HepG2 (cell line): ENCODE results near the gene DDX24. TPM values are rescaled to one million over a fixed set of nuclear protein-coding genes. Genes with fewer than 3 reads are reported as not detected.

Source experiments
- AGO2 ChIP-seq: fragments of 200-400 bp; formaldehyde crosslinking; optimal IDR thresholded peaks from 2 replicates; pipeline ENCODE3; 2017; ENCODE audit warnings: mild to moderate bottlenecking, low read depth, low read length, moderate library complexity
- ATF7-NPFF ChIP-seq: sonication (generic); formaldehyde crosslinking; IDR thresholded peaks from 2 replicates; pipeline ENCODE4 v1.8.1; 2023; ENCODE audit warnings: mild to moderate bottlenecking, low read depth, missing genetic modification reagents, moderate library complexity
- CC2D1A ChIP-seq: sonication (generic); formaldehyde crosslinking; IDR thresholded peaks from 2 replicates; pipeline ENCODE4 v1.8.1; 2023; ENCODE audit warnings: mild to moderate bottlenecking, missing genetic modification reagents
- CHCHD3 ChIP-seq: sonication (generic); formaldehyde crosslinking; IDR thresholded peaks from 2 replicates; pipeline ENCODE4 v1.8.0; 2022; ENCODE audit warnings: mild to moderate bottlenecking, missing genetic modification reagents, moderate library complexity
- GLI4 ChIP-seq: sonication (generic); formaldehyde crosslinking; IDR thresholded peaks from 2 replicates; pipeline ENCODE4 v1.5.1; 2020; ENCODE audit warnings: missing genetic modification reagents, mild to moderate bottlenecking, moderate library complexity, borderline replicate concordance
- HMG20A ChIP-seq: IDR thresholded peaks from 2 replicates; pipeline ENCODE4 v1.6.1; 2016; ENCODE audit warnings: borderline replicate concordance
- IKZF1 ChIP-seq: fragments of 450-650 bp; IDR thresholded peaks from 2 replicates; pipeline ENCODE4 v1.7.1; 2016
- KLF6 ChIP-seq: IDR thresholded peaks from 2 replicates; pipeline ENCODE4 v1.8.0; 2016; ENCODE audit warnings: missing biosample characterization, missing genetic modification reagents
- MEF2D ChIP-seq: sonication (generic); formaldehyde crosslinking; IDR thresholded peaks from 2 replicates; pipeline ENCODE4 v1.5.1; 2020; ENCODE audit warnings: mild to moderate bottlenecking, missing genetic modification reagents
- MYC ChIP-seq: sonication (generic); formaldehyde crosslinking; IDR thresholded peaks from 2 replicates; pipeline ENCODE4 v1.9.0; 2021; ENCODE audit warnings: missing genetic modification reagents, borderline replicate concordance
- NFKB2 ChIP-seq: sonication (generic); formaldehyde crosslinking; IDR thresholded peaks from 2 replicates; pipeline ENCODE4 v1.4.0; 2020; ENCODE audit warnings: missing genetic modification reagents, borderline replicate concordance
- NFYC ChIP-seq: IDR thresholded peaks from 2 replicates; pipeline ENCODE4 v1.6.1; 2016; ENCODE audit warnings: missing genetic modification reagents, missing compliant biosample characterization
- POGZ ChIP-seq: sonication (generic); formaldehyde crosslinking; IDR thresholded peaks from 2 replicates; pipeline ENCODE4 v1.4.0; 2020; ENCODE audit warnings: mild to moderate bottlenecking, missing genetic modification reagents
- SP1 ChIP-seq, 2 experiments: fragments of 450-650 bp in 1 of 2; sonication (generic) in 1 of 2; formaldehyde crosslinking in 1 of 2; IDR thresholded peaks; 2 replicates each; pipeline versions ENCODE4 v1.4.0 to v1.6.1; 2016 to 2020; ENCODE audit warnings: missing genetic modification reagents in 1 of 2
- TARDBP ChIP-seq: sonication (generic); formaldehyde crosslinking; IDR thresholded peaks from 2 replicates; pipeline ENCODE4 v1.8.0; 2022; ENCODE audit warnings: mild to moderate bottlenecking, missing genetic modification reagents
- THAP11 ChIP-seq: IDR thresholded peaks from 2 replicates; pipeline ENCODE4 v1.6.1; 2016; ENCODE audit warnings: missing biosample characterization, missing genetic modification reagents
- ZBTB8A ChIP-seq: sonication (generic); formaldehyde crosslinking; IDR thresholded peaks from 2 replicates; pipeline ENCODE4 v1.4.0; 2020; ENCODE audit warnings: mild to moderate bottlenecking, low read depth, missing genetic modification reagents, borderline replicate concordance
- ZNF263 ChIP-seq: sonication (generic); formaldehyde crosslinking; IDR thresholded peaks from 2 replicates; pipeline ENCODE4 v1.4.0; 2020; ENCODE audit warnings: missing genetic modification reagents
- ZNF546 ChIP-seq: sonication (generic); formaldehyde crosslinking; conservative IDR thresholded peaks from 2 replicates; pipeline ENCODE4 v1.8.1; 2023; ENCODE audit warnings: mild to moderate bottlenecking, missing genetic modification reagents
- ZNF607 ChIP-seq: sonication (generic); formaldehyde crosslinking; IDR thresholded peaks from 2 replicates; pipeline ENCODE4 v1.5.1; 2020; ENCODE audit warnings: missing genetic modification reagents, mild to moderate bottlenecking, borderline replicate concordance
- polyA plus RNA-seq, 8 experiments: library from polyadenylated mRNA; depleted of rRNA in 3 of 8; stranded (reverse) in 7 of 8; unstranded in 1 of 8; fragments of >200 nt; fragmentation: Illumina TruSeq in 4 of 8; extraction: Trizol in 4 of 8; gene quantifications; 2 replicates each; pipeline versions ENCODE4 v1.2.1 to v1.2.3, GENCODE V29; 2011 to 2016; ENCODE audit warnings: low read depth in 4 of 8, missing spikeins in 1 of 8, mixed read lengths in 1 of 8; ENCODE audit not compliant: insufficient read depth in 1 of 8
- total RNA-seq, 5 experiments: library from RNA; depleted of rRNA; stranded (reverse); fragments of >200 nt; fragmentation: Illumina TruSeq; extraction: Trizol; gene quantifications; 2 replicates each; pipeline ENCODE4 v1.2.3, GENCODE V29; 2016; ENCODE audit warnings: low read depth in 1 of 5
- TF ChIP-seq, protein P1 (sequence below), 2 experiments: fragments of 450-650 bp in 1 of 2; sonication (generic) in 1 of 2; formaldehyde crosslinking; IDR thresholded peaks; 2 replicates each; pipeline versions ENCODE4 v1.5.0 to v1.8.0; 2020 to 2022; ENCODE audit warnings: mild to moderate bottlenecking in 1 of 2, missing genetic modification reagents in 1 of 2
- TF ChIP-seq, protein P2 (sequence below): sonication (generic); formaldehyde crosslinking; IDR thresholded peaks from 2 replicates; pipeline ENCODE4 v1.8.0; 2022; ENCODE audit warnings: missing genetic modification reagents, mild to moderate bottlenecking, inconsistent platforms, borderline replicate concordance
- TF ChIP-seq, protein P3 (sequence below): sonication (generic); formaldehyde crosslinking; IDR thresholded peaks from 2 replicates; pipeline ENCODE4 v1.5.1; 2020; ENCODE audit warnings: missing genetic modification reagents, mild to moderate bottlenecking, borderline replicate concordance
- TF ChIP-seq, protein P4 (sequence below): sonication (generic); formaldehyde crosslinking; IDR thresholded peaks from 2 replicates; pipeline ENCODE4 v1.8.1; 2023; ENCODE audit warnings: mild to moderate bottlenecking, inconsistent platforms, moderate library complexity, missing genetic modification reagents, borderline replicate concordance
- TF ChIP-seq, protein P5 (sequence below): sonication (generic); formaldehyde crosslinking; IDR thresholded peaks from 2 replicates; pipeline ENCODE4 v1.8.1; 2023; ENCODE audit warnings: mild to moderate bottlenecking, missing genetic modification reagents, borderline replicate concordance

DDX24 gene
- total and polyA plus RNA-seq, 2 of the 13 experiments (the other 11 are each of a cell fraction or from before 2014, with no cell fraction given), result 67.3 to 149 TPM

DNA sequence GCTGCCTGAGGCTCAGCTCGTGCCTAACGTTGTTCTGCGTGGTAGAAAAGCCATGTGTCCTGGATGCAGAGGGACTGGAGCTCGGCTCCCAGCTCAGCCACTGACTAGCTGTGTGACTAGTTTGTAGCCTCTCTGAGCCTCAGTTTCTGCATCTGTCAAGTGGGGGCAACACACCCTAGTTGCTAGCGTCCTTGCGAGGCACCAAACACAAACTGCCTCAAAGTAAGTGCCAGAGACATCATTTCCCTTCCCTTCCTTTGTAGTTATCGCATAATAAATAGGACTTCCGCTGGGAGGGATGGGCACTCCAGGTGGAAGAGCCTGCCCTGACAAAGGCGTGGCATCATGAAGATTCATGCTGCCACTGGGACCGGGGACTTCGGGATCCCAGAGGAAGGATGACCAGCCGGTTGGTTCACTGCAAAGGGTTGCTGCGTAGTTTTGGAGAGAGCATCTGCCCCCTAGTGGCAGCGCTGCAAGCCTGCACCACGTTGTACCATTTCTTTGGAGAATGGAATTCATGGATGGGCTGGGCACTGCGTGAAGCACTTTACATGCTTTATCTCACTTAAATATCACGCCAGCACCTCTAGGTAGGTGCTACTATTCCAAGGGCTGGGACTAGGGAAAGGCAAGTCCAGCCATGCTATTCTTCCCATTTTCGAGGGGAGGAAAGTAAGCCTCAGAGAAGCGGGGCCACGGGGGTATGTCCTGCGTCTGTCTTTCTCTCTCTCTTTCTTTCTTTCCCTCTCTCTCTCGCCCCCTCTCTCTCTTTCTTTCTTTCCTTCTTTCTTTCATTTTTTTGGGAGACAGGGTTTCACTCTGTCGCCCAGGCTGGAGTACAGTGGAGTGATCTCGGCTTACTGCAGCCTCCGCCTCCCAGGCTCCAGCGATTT lies 79.3 kb downstream of the DDX24 start (continued):
- TF ChIP-seq, protein P1, sequence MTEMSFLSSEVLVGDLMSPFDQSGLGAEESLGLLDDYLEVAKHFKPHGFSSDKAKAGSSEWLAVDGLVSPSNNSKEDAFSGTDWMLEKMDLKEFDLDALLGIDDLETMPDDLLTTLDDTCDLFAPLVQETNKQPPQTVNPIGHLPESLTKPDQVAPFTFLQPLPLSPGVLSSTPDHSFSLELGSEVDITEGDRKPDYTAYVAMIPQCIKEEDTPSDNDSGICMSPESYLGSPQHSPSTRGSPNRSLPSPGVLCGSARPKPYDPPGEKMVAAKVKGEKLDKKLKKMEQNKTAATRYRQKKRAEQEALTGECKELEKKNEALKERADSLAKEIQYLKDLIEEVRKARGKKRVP (CRISPR knock-in tag; IDR thresholded peaks at IDR 0.05), result no peak
- TF ChIP-seq ZNF607 (no peak), ZNF263 (CRISPR knock-in tag) (no peak), ATF7-NPFF (CRISPR knock-in tag) (no peak), SP1 (IDR thresholded peaks at IDR 0.05) (no peak), SP1 (CRISPR knock-in tag; IDR thresholded peaks at IDR 0.05) (peak; percentile 36; the same call in 1 of the 2 replicates), POGZ (CRISPR knock-in tag) (no peak), NFKB2 (CRISPR knock-in tag) (no peak), IKZF1 (no peak), GLI4 (CRISPR knock-in tag) (no peak), ZNF546 (CRISPR knock-in tag) (no peak), ZBTB8A (no peak), HMG20A (CRISPR knock-in tag) (no peak), CC2D1A (no peak), KLF6 (no peak), MYC (CRISPR knock-in tag) (0 out of 2 replicates have a peak, but pooled peaks have one; percentile 39), AGO2 (no peak), CHCHD3 (CRISPR knock-in tag) (no peak), NFYC (CRISPR knock-in tag) (no peak), MEF2D (CRISPR knock-in tag) (no peak), TARDBP (no peak), THAP11 (CRISPR knock-in tag) (peak; percentile 32; the same call in 1 of the 2 replicates)
- TF ChIP-seq, protein P2, sequence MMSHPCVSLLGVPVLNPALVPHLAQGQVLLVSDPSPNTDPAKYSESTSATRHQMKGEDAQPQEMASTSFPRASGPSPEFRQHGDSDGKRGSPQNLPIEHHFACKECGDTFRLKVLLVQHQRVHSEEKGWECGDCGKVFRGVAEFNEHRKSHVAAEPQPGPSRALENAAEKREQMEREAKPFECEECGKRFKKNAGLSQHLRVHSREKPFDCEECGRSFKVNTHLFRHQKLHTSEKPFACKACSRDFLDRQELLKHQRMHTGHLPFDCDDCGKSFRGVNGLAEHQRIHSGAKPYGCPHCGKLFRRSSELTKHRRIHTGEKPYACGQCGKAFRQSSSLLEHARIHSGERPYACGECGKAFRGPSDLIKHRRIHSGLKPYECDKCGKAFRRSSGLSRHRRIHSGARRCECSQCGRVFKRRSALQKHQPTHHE (CRISPR knock-in tag), result no peak
- TF ChIP-seq, protein P3, sequence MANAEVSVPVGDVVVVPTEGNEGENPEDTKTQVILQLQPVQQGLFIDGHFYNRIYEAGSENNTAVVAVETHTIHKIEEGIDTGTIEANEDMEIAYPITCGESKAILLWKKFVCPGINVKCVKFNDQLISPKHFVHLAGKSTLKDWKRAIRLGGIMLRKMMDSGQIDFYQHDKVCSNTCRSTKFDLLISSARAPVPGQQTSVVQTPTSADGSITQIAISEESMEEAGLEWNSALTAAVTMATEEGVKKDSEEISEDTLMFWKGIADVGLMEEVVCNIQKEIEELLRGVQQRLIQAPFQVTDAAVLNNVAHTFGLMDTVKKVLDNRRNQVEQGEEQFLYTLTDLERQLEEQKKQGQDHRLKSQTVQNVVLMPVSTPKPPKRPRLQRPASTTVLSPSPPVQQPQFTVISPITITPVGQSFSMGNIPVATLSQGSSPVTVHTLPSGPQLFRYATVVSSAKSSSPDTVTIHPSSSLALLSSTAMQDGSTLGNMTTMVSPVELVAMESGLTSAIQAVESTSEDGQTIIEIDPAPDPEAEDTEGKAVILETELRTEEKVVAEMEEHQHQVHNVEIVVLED, result no peak
- TF ChIP-seq, protein P4, sequence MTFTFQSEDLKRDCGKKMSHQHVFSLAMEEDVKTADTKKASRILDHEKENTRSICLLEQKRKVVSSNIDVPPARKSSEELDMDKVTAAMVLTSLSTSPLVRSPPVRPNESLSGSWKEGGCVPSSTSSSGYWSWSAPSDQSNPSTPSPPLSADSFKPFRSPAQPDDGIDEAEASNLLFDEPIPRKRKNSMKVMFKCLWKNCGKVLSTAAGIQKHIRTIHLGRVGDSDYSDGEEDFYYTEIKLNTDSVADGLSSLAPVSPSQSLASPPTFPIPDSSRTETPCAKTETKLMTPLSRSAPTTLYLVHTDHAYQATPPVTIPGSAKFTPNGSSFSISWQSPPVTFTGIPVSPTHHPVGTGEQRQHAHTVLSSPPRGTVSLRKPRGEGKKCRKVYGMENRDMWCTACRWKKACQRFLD, result no peak
- TF ChIP-seq, protein P5, sequence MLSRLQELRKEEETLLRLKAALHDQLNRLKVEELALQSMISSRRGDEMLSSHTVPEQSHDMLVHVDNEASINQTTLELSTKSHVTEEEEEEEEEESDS, result no peak
